Mononuclear cell (primary cell): Measurements from ENCODE around the gene GPR12. TPM values are rescaled to one million over a fixed set of nuclear protein-coding genes. Genes with fewer than 3 reads are reported as not detected.

Experiments used
- H3K27me3 ChIP-seq: 2 replicates; pipeline ENCODE4 v1.6.0; 2011; ENCODE audit warnings: low read length, control low read depth; ENCODE audit not compliant: insufficient read depth
- H3K4me1 ChIP-seq: 2 replicates; pipeline ENCODE4 v1.5.1; 2011; ENCODE audit warnings: mild to moderate bottlenecking, low read length, control low read depth; ENCODE audit not compliant: insufficient read depth
- H3K4me3 ChIP-seq: 2 replicates; pipeline ENCODE4 v1.5.1; 2011; ENCODE audit warnings: mild to moderate bottlenecking, low read length, moderate library complexity
- H3K9me3 ChIP-seq: 2 replicates; pipeline ENCODE4 v1.5.1; 2011; ENCODE audit warnings: low read depth, mild to moderate bottlenecking, control low read depth, low read length
- total RNA-seq: library from RNA; depleted of rRNA; stranded (reverse); fragments of >200 nt; gene quantifications from one replicate; pipeline ENCODE4 v1.2.3, GENCODE V29; 2012

The GPR12 gene
- not detected for total RNA-seq

GRCh38 chr13:26759907-26760831 is at the start of gene GPR12:
GPR12 (minus strand) TSS chr13:26760786; CDS start chr13:26759827, 959 bp downstream.
- no peaks in the 10 kb centered on the region for H3K4me1 ChIP-seq
- H3K27me3 ChIP-seq: peaks cover 45% of the 10 kb centered on the region
- no peaks in the 10 kb centered on the region for H3K9me3 ChIP-seq
- no peak within 1 kb of the TSS for H3K4me3 ChIP-seq

GRCh38 chr13:26810095-26810494 is 49.5 kb upstream of the GPR12 start:
- Histone ChIP-seq H3K4me3 (no peak overlapping the region), H3K4me1 (no peaks in the 10 kb centered on the region), H3K9me3 (no peaks in the 10 kb centered on the region), H3K27me3 (peaks cover 13% of the 10 kb centered on the region)

DNA sequence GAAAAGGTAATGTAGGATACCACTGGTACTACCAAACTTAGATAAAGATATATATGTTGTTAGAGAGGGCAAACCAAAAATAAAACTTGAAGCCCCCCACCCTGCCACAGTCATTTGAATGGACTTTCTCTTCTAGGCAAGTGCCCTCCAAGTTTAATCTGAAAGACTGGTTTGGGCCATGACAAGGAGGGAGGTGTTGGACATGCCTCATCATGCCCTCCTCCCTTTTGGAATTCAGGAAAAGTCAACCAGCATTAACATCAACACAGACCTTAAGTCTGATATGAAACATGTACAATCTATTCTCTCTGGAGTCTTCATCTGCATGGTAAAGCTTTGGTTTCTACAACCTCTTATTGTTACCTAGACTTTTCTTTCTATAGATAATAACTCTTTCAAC is 46.3 kb upstream of the GPR12 start:
- no peak overlapping the region for H3K4me3 ChIP-seq
- H3K27me3 ChIP-seq: peaks cover 13% of the 10 kb centered on the region
- no peaks in the 10 kb centered on the region for H3K9me3 ChIP-seq
- no peaks in the 10 kb centered on the region for H3K4me1 ChIP-seq

- no peak overlapping the region for H3K4me3 ChIP-seq
- no peaks in the 10 kb centered on the region for H3K9me3 ChIP-seq
- H3K27me3 ChIP-seq: no peaks in the 10 kb centered on the region
- H3K4me1 ChIP-seq: peaks cover 7% of the 10 kb centered on the region
Observed at GRCh38 chr13:26787961-26788360, 27.4 kb upstream of the GPR12 start.

DNA sequence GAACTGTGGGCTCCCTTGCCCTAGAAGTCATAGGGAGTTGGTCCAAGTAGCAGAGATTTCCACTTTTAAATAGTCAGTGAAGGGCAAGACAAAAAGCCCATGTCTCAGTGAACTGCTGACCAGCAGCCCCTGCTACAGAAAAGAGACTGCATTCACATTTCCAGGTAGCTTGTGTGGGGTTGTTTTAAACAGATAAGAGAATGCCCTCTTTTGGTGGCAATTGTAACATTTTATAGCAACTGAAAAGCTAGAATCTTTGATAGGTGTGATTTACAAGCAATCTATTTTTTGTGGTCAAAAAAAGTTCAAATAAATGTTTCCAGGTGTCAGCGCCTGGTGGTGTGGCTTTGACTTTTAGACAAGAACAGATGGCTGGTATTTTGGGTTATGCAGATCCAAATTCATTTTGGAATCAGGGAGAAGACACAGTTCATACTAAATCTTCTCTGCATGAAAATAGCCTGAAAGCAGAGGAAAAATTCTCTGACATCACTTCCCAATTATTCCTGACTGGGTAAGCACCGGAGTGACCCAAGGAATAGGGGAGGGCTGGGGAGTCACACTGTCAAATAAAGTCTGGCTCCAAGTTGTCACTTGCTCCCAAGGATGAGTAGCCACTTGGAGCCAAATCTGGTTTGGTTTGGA is 26.2 kb upstream of the GPR12 start:
- Histone ChIP-seq H3K4me1 (peaks cover 7% of the 10 kb centered on the region), H3K4me3 (no peak overlapping the region), H3K9me3 (no peaks in the 10 kb centered on the region), H3K27me3 (no peaks in the 10 kb centered on the region)

GRCh38 chr13:26785838-26786630 is 25.4 kb upstream of the GPR12 start:
- Histone ChIP-seq H3K4me1 (peaks cover 7% of the 10 kb centered on the region), H3K4me3 (peak overlapping the region; percentile 33), H3K9me3 (no peaks in the 10 kb centered on the region), H3K27me3 (no peaks in the 10 kb centered on the region)

GRCh38 chr13:26784704-26785639 is 24.4 kb upstream of the GPR12 start:
- H3K27me3 ChIP-seq: no peaks in the 10 kb centered on the region
- peak overlapping the region; percentile 33 for H3K4me3 ChIP-seq
- H3K9me3 ChIP-seq: no peaks in the 10 kb centered on the region
- peaks cover 7% of the 10 kb centered on the region for H3K4me1 ChIP-seq

DNA sequence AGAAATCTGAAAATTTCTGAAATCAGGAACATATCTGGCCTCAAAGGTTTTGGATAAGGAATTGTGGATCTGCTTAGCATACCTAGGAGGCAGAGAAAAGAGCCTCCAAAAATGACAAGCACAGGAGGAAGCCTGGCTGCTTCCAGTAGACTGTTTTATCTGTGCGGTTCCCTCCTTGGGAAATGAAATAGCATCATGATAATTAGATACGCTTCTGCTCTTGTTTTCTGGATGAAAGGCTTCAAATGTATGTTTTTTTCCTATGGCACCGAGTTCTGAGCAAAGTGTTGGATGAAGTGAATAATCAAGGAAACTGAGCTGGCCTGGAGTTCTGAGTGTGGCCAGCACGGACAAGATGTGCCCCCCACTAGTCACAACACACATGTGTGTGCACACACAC is 19.8 kb upstream of the GPR12 start:
- Histone ChIP-seq H3K4me3 (no peak overlapping the region), H3K9me3 (no peaks in the 10 kb centered on the region), H3K27me3 (no peaks in the 10 kb centered on the region), H3K4me1 (no peaks in the 10 kb centered on the region)

GRCh38 chr13:26779321-26779720 is 18.7 kb upstream of the GPR12 start:
- Histone ChIP-seq H3K4me3 (no peak overlapping the region), H3K4me1 (no peaks in the 10 kb centered on the region), H3K9me3 (no peaks in the 10 kb centered on the region), H3K27me3 (no peaks in the 10 kb centered on the region)

DNA sequence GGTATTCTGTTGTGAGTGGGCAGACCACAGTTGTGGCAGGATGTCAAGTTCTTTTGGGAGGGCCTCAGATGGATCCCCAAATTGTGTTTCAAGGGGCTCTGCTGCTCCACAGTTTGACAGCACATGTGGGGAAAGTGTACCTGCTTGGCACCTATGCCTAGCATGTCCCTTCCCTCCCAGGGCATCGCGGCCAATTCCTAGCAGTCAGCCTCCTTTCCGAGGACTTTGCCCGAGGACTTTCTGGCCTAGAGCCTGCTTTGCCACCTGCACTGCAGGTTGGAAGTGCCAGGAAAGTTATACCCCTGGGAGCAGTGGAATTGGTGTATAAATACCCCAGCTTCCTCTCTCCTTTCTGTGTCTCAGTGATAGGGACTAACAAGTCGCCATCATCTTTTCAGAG is 11.9 kb upstream of the GPR12 start:
- Histone ChIP-seq H3K4me3 (no peak overlapping the region), H3K27me3 (no peaks in the 10 kb centered on the region), H3K9me3 (no peaks in the 10 kb centered on the region), H3K4me1 (no peaks in the 10 kb centered on the region)

DNA sequence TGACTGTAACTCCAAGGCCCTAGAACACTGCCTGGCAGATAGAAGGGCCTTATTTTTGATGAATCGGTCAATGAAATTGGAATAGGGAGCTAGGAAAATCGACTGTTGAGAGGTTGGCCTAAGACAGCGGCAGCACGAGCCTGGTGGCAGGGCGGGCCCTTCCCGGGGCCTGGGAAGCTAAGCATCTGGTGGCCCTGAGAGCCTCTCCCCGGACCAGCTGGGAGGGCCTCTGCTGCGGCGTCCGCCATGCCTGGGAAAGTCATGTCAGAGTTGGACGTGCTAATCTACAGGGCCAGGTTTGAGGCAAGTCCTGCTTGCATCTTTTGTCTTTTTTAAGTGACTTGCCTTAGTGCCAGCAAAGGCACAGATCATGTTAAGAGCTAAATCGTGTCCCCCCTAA is 11.2 kb upstream of the GPR12 start:
- Histone ChIP-seq H3K27me3 (no peaks in the 10 kb centered on the region), H3K4me1 (no peaks in the 10 kb centered on the region), H3K4me3 (no peak overlapping the region), H3K9me3 (no peaks in the 10 kb centered on the region)

DNA sequence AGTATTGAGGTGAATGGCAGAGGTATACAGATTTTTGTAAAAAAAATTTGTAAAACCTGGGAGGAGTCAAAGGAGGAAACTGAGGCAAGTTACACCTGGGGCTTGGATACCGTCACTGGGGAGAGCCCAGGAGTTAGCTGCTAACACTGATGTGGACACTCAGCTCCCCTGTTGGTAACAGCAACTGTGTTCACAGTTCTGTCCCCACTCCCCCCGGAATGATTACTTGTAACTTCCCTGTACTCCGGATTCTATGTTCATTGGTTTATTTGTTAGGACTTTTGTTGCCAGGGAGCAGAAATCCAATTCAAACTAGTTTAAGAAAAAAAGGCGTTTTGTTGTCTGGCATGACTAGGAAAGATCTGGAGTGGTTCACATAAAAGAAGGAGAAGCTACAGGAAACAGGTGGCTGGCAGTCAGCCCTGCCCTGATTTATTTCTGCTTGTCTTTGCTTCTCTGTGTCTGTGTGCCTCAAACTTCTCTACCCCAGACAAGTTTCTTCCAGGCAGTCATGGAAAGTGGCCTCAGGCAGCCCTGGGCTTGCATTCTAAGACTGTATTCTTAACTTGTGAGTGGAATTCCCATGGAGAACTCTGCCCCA is 2.3 kb upstream of the GPR12 start:
- Histone ChIP-seq H3K4me3 (no peak overlapping the region), H3K4me1 (no peaks in the 10 kb centered on the region), H3K9me3 (no peaks in the 10 kb centered on the region), H3K27me3 (peaks cover 38% of the 10 kb centered on the region)

DNA sequence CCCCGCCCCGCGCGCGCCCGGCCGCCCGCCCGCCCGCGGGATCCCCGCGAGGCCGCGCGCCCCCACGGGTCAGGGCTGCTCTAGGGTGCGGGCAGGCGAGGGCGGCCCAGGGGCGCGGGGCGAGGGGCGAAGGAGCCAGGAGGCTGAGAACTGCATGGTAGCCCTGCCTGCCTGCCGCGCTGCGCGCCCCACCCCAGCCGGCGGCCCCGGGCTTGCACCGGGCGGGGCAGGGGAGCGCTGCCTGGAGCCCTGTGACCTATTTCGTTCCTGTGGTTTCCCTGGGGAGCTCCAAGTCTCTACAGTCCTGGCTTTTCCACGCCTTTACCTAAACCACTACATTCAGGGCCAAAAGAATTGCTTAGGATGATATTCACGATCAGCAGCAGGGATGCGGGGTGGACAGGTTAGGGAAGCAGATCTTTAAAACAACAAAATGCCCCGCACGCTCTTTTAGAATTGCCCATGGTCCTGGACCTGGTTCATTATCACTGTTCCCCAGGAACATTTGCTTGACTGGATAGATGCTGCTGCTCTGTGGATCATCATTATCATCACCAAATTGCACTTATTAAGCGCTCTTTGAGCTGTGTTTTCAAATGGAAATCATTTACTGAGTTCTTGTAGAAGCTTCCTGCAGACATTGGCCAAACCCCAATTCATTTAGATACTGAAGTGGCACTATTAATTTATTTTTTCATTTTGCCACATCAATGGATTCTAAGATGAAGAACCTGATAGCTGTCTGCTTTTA is 421 bp upstream of the GPR12 start:
- Histone ChIP-seq H3K9me3 (no peaks in the 10 kb centered on the region), H3K27me3 (peaks cover 45% of the 10 kb centered on the region), H3K4me3 (no peak overlapping the region), H3K4me1 (no peaks in the 10 kb centered on the region)
